Calu3 (cell line): ENCODE data around the gene FLVCR2. TPM values are rescaled to one million over a fixed set of nuclear protein-coding genes. Genes with fewer than 3 reads are reported as not detected.

ENCODE experiments used
- BruUV-seq: library from RNA; stranded (reverse); fragments of 400-500 nt; replicated peaks from 2 replicates; lab custom pipeline; 2021; lab: Mats Ljungman, UMichigan
- CTCF ChIA-PET: fragments of 300-600 bp; sonication (Branson Sonifier 250); formaldehyde crosslinking; loops from one replicate; lab custom pipeline; 2022; ENCODE audit warnings: antibody characterized with exemption; lab: Charles Lee
- DNase-seq: peaks from one replicate; pipeline ENCODE4 v3.0.0; 2022
- H3K27ac Mint-ChIP-seq: one replicate; pipeline ENCODE4 v1.8.0; 2022; ENCODE audit warnings: mixed read lengths; ENCODE audit not compliant: unreplicated experiment
- H3K27me3 Mint-ChIP-seq: one replicate; pipeline ENCODE4 v1.8.0; 2022; ENCODE audit warnings: mixed read lengths; ENCODE audit not compliant: unreplicated experiment
- H3K36me3 Mint-ChIP-seq: one replicate; pipeline ENCODE4 v1.8.0; 2022; ENCODE audit warnings: mild to moderate bottlenecking, moderate library complexity, mixed read lengths; ENCODE audit not compliant: insufficient read depth, unreplicated experiment
- H3K4me1 Mint-ChIP-seq: one replicate; pipeline ENCODE4 v1.8.0; 2022; ENCODE audit warnings: mild to moderate bottlenecking, low read depth, mixed read lengths; ENCODE audit not compliant: unreplicated experiment
- H3K4me3 Mint-ChIP-seq: one replicate; pipeline ENCODE4 v1.8.0; 2022; ENCODE audit warnings: mild to moderate bottlenecking, low read depth, moderate library complexity, mixed read lengths; ENCODE audit not compliant: unreplicated experiment
- H3K9me3 Mint-ChIP-seq: one replicate; pipeline ENCODE4 v1.8.0; 2022; ENCODE audit warnings: low read depth, mixed read lengths; ENCODE audit not compliant: unreplicated experiment
- intact Hi-C: fragments of 100-400 bp; cut with micrococcal nuclease; formaldehyde crosslinking; loops from one replicate; pipeline ENCODE4 v1.10.0; 2022; ENCODE audit not compliant: unreplicated experiment
- total RNA-seq: library from RNA; stranded (reverse); gene quantifications from 2 replicates; pipeline ENCODE4 v1.2.3, GENCODE V29; 2022
- TF ChIP-seq, protein P1 (sequence below): fragments of 200-600 bp; IDR thresholded peaks from one replicate; pipeline ENCODE4 v1.8.0; 2022; ENCODE audit warnings: antibody characterized with exemption; ENCODE audit not compliant: unreplicated experiment

The FLVCR2 gene
- total RNA-seq, 1 experiment from 2014 or later, result 1.4 TPM

DNA sequence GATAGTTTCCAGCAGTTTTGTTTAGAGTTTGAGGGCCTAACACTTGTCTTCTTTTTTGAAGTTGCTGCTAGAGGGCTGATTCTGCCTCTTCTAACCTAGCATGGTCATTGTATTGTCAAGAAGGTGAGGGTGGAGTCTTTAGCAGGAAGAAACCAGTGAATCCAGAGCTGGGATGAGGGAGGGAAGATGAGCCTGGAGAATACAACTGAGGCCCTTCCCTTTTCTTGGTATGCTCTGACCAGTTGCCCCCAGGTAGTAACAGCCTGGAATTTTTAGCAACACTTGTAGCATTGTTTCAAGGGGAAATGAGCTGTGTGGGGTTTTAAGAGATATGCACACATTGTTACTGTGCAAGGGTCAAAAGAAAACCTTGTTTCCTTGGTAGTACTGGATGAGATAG is 9.0 kb downstream of the FLVCR2 start:
- Mint-ChIP-seq H3K9me3 (peaks cover 2% of the 10 kb centered on the region), H3K27me3 (peaks cover 32% of the 10 kb centered on the region), H3K36me3 (no peaks in the 10 kb centered on the region), H3K27ac (no peak overlapping the region), H3K4me1 (no peaks in the 10 kb centered on the region), H3K4me3 (no peak overlapping the region)
- intact Hi-C loops, result no loop called here
- no peak for DNase-seq
- TF ChIP-seq, protein P1, sequence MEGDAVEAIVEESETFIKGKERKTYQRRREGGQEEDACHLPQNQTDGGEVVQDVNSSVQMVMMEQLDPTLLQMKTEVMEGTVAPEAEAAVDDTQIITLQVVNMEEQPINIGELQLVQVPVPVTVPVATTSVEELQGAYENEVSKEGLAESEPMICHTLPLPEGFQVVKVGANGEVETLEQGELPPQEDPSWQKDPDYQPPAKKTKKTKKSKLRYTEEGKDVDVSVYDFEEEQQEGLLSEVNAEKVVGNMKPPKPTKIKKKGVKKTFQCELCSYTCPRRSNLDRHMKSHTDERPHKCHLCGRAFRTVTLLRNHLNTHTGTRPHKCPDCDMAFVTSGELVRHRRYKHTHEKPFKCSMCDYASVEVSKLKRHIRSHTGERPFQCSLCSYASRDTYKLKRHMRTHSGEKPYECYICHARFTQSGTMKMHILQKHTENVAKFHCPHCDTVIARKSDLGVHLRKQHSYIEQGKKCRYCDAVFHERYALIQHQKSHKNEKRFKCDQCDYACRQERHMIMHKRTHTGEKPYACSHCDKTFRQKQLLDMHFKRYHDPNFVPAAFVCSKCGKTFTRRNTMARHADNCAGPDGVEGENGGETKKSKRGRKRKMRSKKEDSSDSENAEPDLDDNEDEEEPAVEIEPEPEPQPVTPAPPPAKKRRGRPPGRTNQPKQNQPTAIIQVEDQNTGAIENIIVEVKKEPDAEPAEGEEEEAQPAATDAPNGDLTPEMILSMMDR, result no peak
- CTCF ChIA-PET, result no interaction called here
- BruUV-seq, result no TSS peak

DNA sequence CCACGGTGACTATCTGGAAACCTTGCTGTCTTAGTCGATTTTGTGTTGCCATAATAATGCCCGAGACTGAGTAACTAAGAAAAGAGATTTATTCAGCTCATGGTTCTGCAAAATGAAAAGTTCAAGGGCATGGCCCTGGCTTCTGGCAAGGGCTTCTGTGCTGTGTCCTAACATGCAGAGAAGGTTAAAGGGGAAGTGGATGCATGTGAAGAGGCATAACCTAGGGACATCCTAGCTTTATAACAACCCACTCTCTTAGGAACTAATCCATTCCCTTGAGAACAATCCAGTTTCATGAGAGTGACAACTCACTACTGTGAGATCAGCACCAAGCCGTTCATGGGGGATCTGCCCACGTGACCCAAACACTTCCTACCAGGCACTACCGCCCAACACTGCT is 11.5 kb downstream of the FLVCR2 start:
- Mint-ChIP-seq H3K4me3 (no peak overlapping the region), H3K4me1 (no peaks in the 10 kb centered on the region), H3K9me3 (peaks cover 4% of the 10 kb centered on the region), H3K27me3 (peaks cover 45% of the 10 kb centered on the region), H3K36me3 (no peaks in the 10 kb centered on the region), H3K27ac (no peak overlapping the region)
- DNase-seq, result no peak
- BruUV-seq, result no TSS peak
- intact Hi-C loops, result no loop called here
- TF ChIP-seq, protein P1, result no peak
- CTCF ChIA-PET, result no interaction called here

DNA sequence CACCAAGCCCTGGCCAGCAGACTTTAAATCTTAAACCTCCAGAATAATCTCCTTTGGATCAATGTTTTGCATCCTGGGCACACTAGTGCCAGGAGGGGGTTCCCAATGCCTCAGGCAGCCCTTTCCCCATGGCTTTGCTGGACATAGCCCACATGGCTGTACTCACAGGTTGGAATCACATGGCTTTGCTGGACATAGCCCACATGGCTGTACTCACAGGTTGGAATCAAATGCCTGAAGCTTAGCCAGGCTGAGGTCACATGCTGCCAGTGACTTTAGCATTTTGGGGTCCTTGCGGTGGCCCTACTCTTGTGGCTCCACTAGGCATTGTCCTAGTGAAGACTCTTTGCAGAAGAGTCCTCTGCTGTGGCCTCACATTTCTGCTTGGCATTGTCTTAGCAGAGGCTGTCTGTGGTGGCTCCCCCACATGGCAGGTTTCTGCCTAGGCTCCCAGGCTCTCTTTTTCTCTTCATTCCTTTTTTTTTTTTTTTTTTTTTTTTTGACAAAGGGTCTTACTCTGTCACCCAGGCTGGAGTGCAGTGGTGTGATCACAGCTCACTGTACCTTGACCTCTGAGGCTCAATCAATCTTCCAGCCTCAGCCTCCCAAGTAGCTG is 13.0 kb downstream of the FLVCR2 start:
- CTCF ChIA-PET, result no interaction called here
- intact Hi-C loops, result no loop called here
- TF ChIP-seq, protein P1, result no peak
- H3K4me1 Mint-ChIP-seq, result no peaks in the 10 kb centered on the region
- H3K27ac Mint-ChIP-seq, result no peak overlapping the region
- H3K9me3 Mint-ChIP-seq, result peaks cover 4% of the 10 kb centered on the region
- BruUV-seq, result no TSS peak
- H3K4me3 Mint-ChIP-seq, result no peak overlapping the region
- H3K27me3 Mint-ChIP-seq, result peaks cover 42% of the 10 kb centered on the region
- H3K36me3 Mint-ChIP-seq, result no peaks in the 10 kb centered on the region
- no peak for DNase-seq

DNA sequence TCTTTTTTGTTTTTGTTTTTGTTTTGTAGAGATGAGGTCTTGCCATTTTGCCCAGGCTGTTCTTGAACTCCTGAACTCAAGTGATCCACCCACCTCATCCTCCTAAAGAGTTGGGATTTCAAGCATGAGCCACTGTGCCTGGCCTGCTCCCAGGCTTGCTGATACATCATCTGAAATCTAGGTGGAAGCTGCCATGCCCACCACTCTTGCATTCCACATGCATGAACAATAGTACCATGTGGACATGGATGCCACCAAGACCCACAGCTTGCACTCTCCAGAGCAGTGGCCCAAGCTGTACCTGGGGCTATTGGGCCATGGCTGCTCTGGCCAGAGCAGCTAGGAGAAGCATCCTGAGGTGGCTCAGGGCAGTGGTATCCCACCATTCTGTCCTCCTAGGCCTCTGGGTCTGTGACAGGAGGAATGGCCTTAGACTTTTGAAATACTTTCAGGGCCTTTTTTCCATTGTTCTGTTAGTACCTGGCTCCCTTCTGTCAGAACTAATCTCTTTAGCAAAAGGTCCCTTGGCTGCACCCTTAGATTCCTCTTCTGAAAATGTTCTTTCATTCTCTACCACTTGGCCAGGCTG is 13.7 kb downstream of the FLVCR2 start:
- intact Hi-C loops, result no loop called here
- no peak overlapping the region for H3K27ac Mint-ChIP-seq

More for the DNA sequence above, 13.7 kb downstream of the FLVCR2 start:
- Mint-ChIP-seq H3K27me3 (peaks cover 42% of the 10 kb centered on the region), H3K4me3 (no peak overlapping the region), H3K9me3 (peaks cover 4% of the 10 kb centered on the region), H3K4me1 (no peaks in the 10 kb centered on the region), H3K36me3 (no peaks in the 10 kb centered on the region)
- no TSS peak for BruUV-seq
- TF ChIP-seq, protein P1, result no peak
- no peak for DNase-seq
- CTCF ChIA-PET, result no interaction called here
